ENCODE measurements around the gene PCSK9. TPM values are rescaled to one million over a fixed set of nuclear protein-coding genes. Genes with fewer than 3 reads are reported as not detected.

PCSK9 gene
- polyA plus RNA-seq, 2 of the 4 experiments (the other 2 are of a cell fraction): 1.7 to 7.3 TPM

GRCh38 chr1:55043011-55043410, 3.7 kb downstream of the PCSK9 start:
- no peaks in the 10 kb centered on the region for H3K9me3 ChIP-seq
- no peak overlapping the region for H3K27ac ChIP-seq
- no peak for TF ChIP-seq ZFP36 (IDR thresholded peaks at IDR 0.05; ENCODE audit: borderline replicate concordance, partially characterized antibody)
- no peak overlapping the region for H3K4me3 ChIP-seq
- CTCF ChIA-PET: interaction anchor here (1.2 kb wide), 1 partner anchor 47 kb away, joined by 3 read pairs; no protein-coding TSS in a partner anchor
- WGBS (ENCODE audit: missing lambda C conversion rate): 77% methylated on average over 2 of the region's 2 CpGs
- DNase-seq (ENCODE audit: low read depth in 1 of 2, low spot score in 1 of 2) (no peak), ATAC-seq (no peak), FAIRE-seq (no peak)
- H3K4me1 ChIP-seq: peaks cover 15% of the 10 kb centered on the region
- POLR2A ChIA-PET: no interaction called here
- no peak overlapping the region for H3K4me2 ChIP-seq

GRCh38 chr1:55043726-55044125, 4.4 kb downstream of the PCSK9 start:
- POLR2A ChIA-PET: no interaction called here
- ATAC-seq (no peak), DNase-seq (ENCODE audit: low read depth in 1 of 2, low spot score in 1 of 2) (no peak), FAIRE-seq (no peak)
- 95% methylated on average over 7 of the region's 9 CpGs for WGBS (ENCODE audit: missing lambda C conversion rate)
- no peak overlapping the region for H3K27ac ChIP-seq
- no peak overlapping the region for H3K4me2 ChIP-seq
- TF ChIP-seq NFE2L2 (conservative IDR thresholded peaks at IDR 0.05; ENCODE audit: low read length) (no peak), JUN (IDR thresholded peaks at IDR 0.05) (no peak), CBX2 (IDR thresholded peaks at IDR 0.05; ENCODE audit: borderline replicate concordance, low read depth) (no peak), USF2 (IDR thresholded peaks at IDR 0.05) (no peak), RNF2 (IDR thresholded peaks at IDR 0.05; ENCODE audit: borderline replicate concordance, low read depth) (no peak), FOXS1 (CRISPR knock-in tag; IDR thresholded peaks at IDR 0.05) (no peak), EP300 (IDR thresholded peaks at IDR 0.05) (no peak), HMGXB4 (CRISPR knock-in tag; IDR thresholded peaks at IDR 0.05; ENCODE audit: borderline replicate concordance) (no peak), NPAS2 (CRISPR knock-in tag; IDR thresholded peaks at IDR 0.05; ENCODE audit: borderline replicate concordance) (no peak), RFX5 (IDR thresholded peaks at IDR 0.05) (no peak), HDAC2 (IDR thresholded peaks at IDR 0.05) (no peak), E2F6 (IDR thresholded peaks at IDR 0.05; ENCODE audit: borderline replicate concordance, low read depth) (no peak), RAD21 (conservative IDR thresholded peaks at IDR 0.05 in 1 of 2, IDR thresholded peaks at IDR 0.05 in 1 of 2) (no peak), EHF (CRISPR knock-in tag; IDR thresholded peaks at IDR 0.05) (no peak), POLR2A (IDR thresholded peaks at IDR 0.05; ENCODE audit: low read length) (no peak), KDM5A (IDR thresholded peaks at IDR 0.05) (no peak), BHLHE40 (IDR thresholded peaks at IDR 0.05; ENCODE audit: low read depth, low read length) (no peak), CHD4 (IDR thresholded peaks at IDR 0.05; ENCODE audit: borderline replicate concordance) (no peak)
- H3K4me3 ChIP-seq: no peak overlapping the region
- peaks cover 11% of the 10 kb centered on the region for H3K4me1 ChIP-seq
- no peaks in the 10 kb centered on the region for H3K9me3 ChIP-seq
- CTCF ChIA-PET: interaction anchor here (1.2 kb wide), 2 partner anchors 22 to 48 kb away, joined by 3 to 5 read pairs; no protein-coding TSS in a partner anchor

- FAIRE-seq (no peak), ATAC-seq (no peak), DNase-seq (ENCODE audit: low read depth in 1 of 2, low spot score in 1 of 2) (no peak)
- H3K4me3 ChIP-seq: no peak overlapping the region
- no peak overlapping the region for H3K4me2 ChIP-seq
- 73% methylated on average over 13 of the region's 15 CpGs for WGBS (ENCODE audit: missing lambda C conversion rate)
- no peaks in the 10 kb centered on the region for H3K9me3 ChIP-seq
- CTCF ChIA-PET: interaction anchor here (0.6 to 1.2 kb wide), 2 partner anchors 23 to 1491 kb away, joined by 3 to 5 read pairs; no protein-coding TSS in a partner anchor
- H3K27ac ChIP-seq: no peak overlapping the region
- H3K4me1 ChIP-seq: peaks cover 6% of the 10 kb centered on the region; the same call in 2 of the 3 replicates
- TF ChIP-seq HDAC2 (IDR thresholded peaks at IDR 0.05) (no peak), MYC (IDR thresholded peaks at IDR 0.05; ENCODE audit: borderline replicate concordance, low read length) (no peak), ZC3H11A (IDR thresholded peaks at IDR 0.05) (no peak), JUNB (IDR thresholded peaks at IDR 0.05) (no peak)
- POLR2A ChIA-PET: no interaction called here
These were observed 5.5 kb downstream of the PCSK9 start for GRCh38 chr1:55044617-55045397.

Measured in A549 (cell line).